Endothelial cell (in vitro differentiated cells): ENCODE measurements around the gene ANKRD40CL. TPM values are rescaled to one million over a fixed set of nuclear protein-coding genes. Genes with fewer than 3 reads are reported as not detected.

Experiments used
- DNase-seq: peaks from one replicate; pipeline ENCODE4 v3.0.0; 2021; ENCODE audit warnings: low spot score
- H3K27ac Mint-ChIP-seq: one replicate; pipeline ENCODE4 v1.8.0; 2021; ENCODE audit warnings: mixed read lengths, inconsistent platforms; ENCODE audit not compliant: unreplicated experiment
- H3K27me3 Mint-ChIP-seq: one replicate; pipeline ENCODE4 v1.8.0; 2021; ENCODE audit warnings: mild to moderate bottlenecking, moderate library complexity, mixed read lengths, inconsistent platforms; ENCODE audit not compliant: unreplicated experiment
- H3K36me3 Mint-ChIP-seq: one replicate; pipeline ENCODE4 v1.8.0; 2021; ENCODE audit warnings: mild to moderate bottlenecking, low read depth, mixed read lengths, inconsistent platforms; ENCODE audit not compliant: unreplicated experiment
- H3K4me1 Mint-ChIP-seq: one replicate; pipeline ENCODE4 v1.8.0; 2021; ENCODE audit warnings: mild to moderate bottlenecking, mixed read lengths, inconsistent platforms; ENCODE audit not compliant: unreplicated experiment
- H3K4me3 Mint-ChIP-seq: one replicate; pipeline ENCODE4 v1.8.0; 2021; ENCODE audit warnings: mild to moderate bottlenecking, mixed read lengths, inconsistent platforms; ENCODE audit not compliant: unreplicated experiment
- H3K9me3 Mint-ChIP-seq: one replicate; pipeline ENCODE4 v1.8.0; 2021; ENCODE audit warnings: mixed read lengths, inconsistent platforms; ENCODE audit not compliant: unreplicated experiment
- CTCF ChIP-seq: fragments of 200-600 bp; sonication (generic); IDR thresholded peaks from one replicate; pipeline ENCODE4 v1.5.0; 2021; ENCODE audit warnings: antibody characterized with exemption; ENCODE audit not compliant: unreplicated experiment
- total RNA-seq: library from RNA; stranded (reverse); fragmentation: NEBNext Ultra II Directional; extraction: Animal tissue kit (Norgen Biotek cat#: 25700); gene quantifications from one replicate; pipeline ENCODE4 v1.2.1, GENCODE V29; 2021; ENCODE audit not compliant: unreplicated experiment

ANKRD40CL gene
- total RNA-seq, 1 donor from 2014 or later = not detected

GRCh38 chr17:50790618-50791017, 23.3 kb upstream of the ANKRD40CL start:
- Mint-ChIP-seq H3K27ac (peak overlapping the region; percentile 79), H3K4me3 (peak overlapping the region; percentile 18), H3K9me3 (no peaks in the 10 kb centered on the region), H3K4me1 (peaks cover 12% of the 10 kb centered on the region), H3K36me3 (peaks cover 4% of the 10 kb centered on the region), H3K27me3 (peaks cover 13% of the 10 kb centered on the region)
- DNase-seq = no peak
- TF ChIP-seq CTCF = no peak

GRCh38 chr17:50787106-50787505, 19.8 kb upstream of the ANKRD40CL start:
- no peak for DNase-seq
- Mint-ChIP-seq H3K9me3 (no peaks in the 10 kb centered on the region), H3K36me3 (peaks cover 4% of the 10 kb centered on the region), H3K4me3 (no peak overlapping the region), H3K27ac (no peak overlapping the region), H3K4me1 (peaks cover 12% of the 10 kb centered on the region), H3K27me3 (peaks cover 13% of the 10 kb centered on the region)
- TF ChIP-seq CTCF = no peak

GRCh38 chr17:50785946-50786570, 18.7 kb upstream of the ANKRD40CL start:
- H3K9me3 Mint-ChIP-seq = no peaks in the 10 kb centered on the region
- no peak for TF ChIP-seq CTCF
- H3K4me3 Mint-ChIP-seq = no peak overlapping the region
- no peak for DNase-seq
- no peak overlapping the region for H3K27ac Mint-ChIP-seq
- H3K27me3 Mint-ChIP-seq = peaks cover 13% of the 10 kb centered on the region
- peaks cover 8% of the 10 kb centered on the region for H3K4me1 Mint-ChIP-seq
- H3K36me3 Mint-ChIP-seq = peaks cover 4% of the 10 kb centered on the region

GRCh38 chr17:50785126-50785525, 17.8 kb upstream of the ANKRD40CL start:
- H3K4me1 Mint-ChIP-seq = peaks cover 3% of the 10 kb centered on the region
- no peaks in the 10 kb centered on the region for H3K9me3 Mint-ChIP-seq
- H3K27ac Mint-ChIP-seq = no peak overlapping the region
- peaks cover 4% of the 10 kb centered on the region for H3K36me3 Mint-ChIP-seq
- no peak overlapping the region for H3K4me3 Mint-ChIP-seq
- DNase-seq = no peak
- no peak for TF ChIP-seq CTCF
- peaks cover 8% of the 10 kb centered on the region for H3K27me3 Mint-ChIP-seq

- Mint-ChIP-seq H3K9me3 (no peaks in the 10 kb centered on the region), H3K27me3 (peaks cover 5% of the 10 kb centered on the region), H3K36me3 (peaks cover 2% of the 10 kb centered on the region), H3K27ac (no peak overlapping the region), H3K4me3 (no peak overlapping the region), H3K4me1 (no peaks in the 10 kb centered on the region)
- TF ChIP-seq CTCF = no peak
- no peak for DNase-seq
Measured at GRCh38 chr17:50783905-50784304, 16.6 kb upstream of the ANKRD40CL start.
